ENCODE measurements around the gene NCKAP5L.
"Not testable (repeated sequence)": the region's sequence is repeated elsewhere in the genome, so short reads cannot be mapped to it uniquely, and the experiment has no call there.

NCKAP5L gene

GRCh38 chr12:49865109-49865781 lies 37.0 kb upstream of the NCKAP5L start:
- no peak for DNase-seq

- no peak for DNase-seq
Observed at GRCh38 chr12:49864798-49865090, 36.5 kb upstream of the NCKAP5L start.

GRCh38 chr12:49863946-49864797 lies 36.0 kb upstream of the NCKAP5L start:
- DNase-seq: no peak

- not testable (repeated sequence) for DNase-seq
Observed at GRCh38 chr12:49860921-49861320, 32.7 kb upstream of the NCKAP5L start.

- not testable (repeated sequence) for DNase-seq
Observed at GRCh38 chr12:49855890-49856289, 27.7 kb upstream of the NCKAP5L start.

GRCh38 chr12:49854976-49855375 lies 26.8 kb upstream of the NCKAP5L start:
- DNase-seq: no peak

- DNase-seq: no peak
Observed at GRCh38 chr12:49853671-49854070, 25.5 kb upstream of the NCKAP5L start.

GRCh38 chr12:49847161-49847560 lies 18.9 kb upstream of the NCKAP5L start:
- DNase-seq: no peak

GRCh38 chr12:49846032-49846431 lies 17.8 kb upstream of the NCKAP5L start:
- DNase-seq: no peak

- DNase-seq: no peak
Observed at GRCh38 chr12:49843876-49844437, 15.7 kb upstream of the NCKAP5L start.

- no peak for DNase-seq
Observed at GRCh38 chr12:49843411-49843810, 15.2 kb upstream of the NCKAP5L start.

GRCh38 chr12:49842519-49843352 lies 14.5 kb upstream of the NCKAP5L start, which contains the start of gene BCDIN3D:
Gene BCDIN3D, minus strand, starts transcription at chr12:49843106. Its CDS starts 19 bp downstream, at chr12:49843087.
- DNase-seq: peak; percentile 90

GRCh38 chr12:49838973-49839633 lies 10.9 kb upstream of the NCKAP5L start:
- no peak for DNase-seq

GRCh38 chr12:49832836-49833421 lies 4.7 kb upstream of the NCKAP5L start:
- DNase-seq: no peak

GRCh38 chr12:49831717-49832116 lies 3.5 kb upstream of the NCKAP5L start:
- no peak for DNase-seq

GRCh38 chr12:49827401-49828099 lies 663 bp downstream of the NCKAP5L start:
- peak; percentile 31 for DNase-seq

GRCh38 chr12:49827051-49827400 lies 1.2 kb downstream of the NCKAP5L start:
- no peak for DNase-seq

GRCh38 chr12:49825971-49826421 lies 2.2 kb downstream of the NCKAP5L start:
- no peak for DNase-seq

- peak; percentile 65 for DNase-seq
Observed at GRCh38 chr12:49825360-49825970, 2.7 kb downstream of the NCKAP5L start.

- peak; percentile 54 for DNase-seq
Observed at GRCh38 chr12:49824895-49825294, 3.3 kb downstream of the NCKAP5L start.

GRCh38 chr12:49824416-49824815 lies 3.8 kb downstream of the NCKAP5L start:
- no peak for DNase-seq
